ENCODE results near the gene C4orf51.
"Not testable (repeated sequence)": the region's sequence is repeated elsewhere in the genome, so short reads cannot be mapped to it uniquely, and the experiment has no call there.

C4orf51 gene

GRCh38 chr4:145681518-145681917, 1.6 kb downstream of the C4orf51 start:
- no peak for DNase-seq (ENCODE audit: low read depth in 1 of 2, low spot score in 1 of 2)
- TF ChIP-seq JUND (IDR thresholded peaks at IDR 0.05; ENCODE audit: low read depth) = no peak
- in situ Hi-C loops (cut with HindIII; ENCODE audit: low pct_unique_long_range_greater_than_20kb, low sequenced_read_pairs) = no loop called here

DNA sequence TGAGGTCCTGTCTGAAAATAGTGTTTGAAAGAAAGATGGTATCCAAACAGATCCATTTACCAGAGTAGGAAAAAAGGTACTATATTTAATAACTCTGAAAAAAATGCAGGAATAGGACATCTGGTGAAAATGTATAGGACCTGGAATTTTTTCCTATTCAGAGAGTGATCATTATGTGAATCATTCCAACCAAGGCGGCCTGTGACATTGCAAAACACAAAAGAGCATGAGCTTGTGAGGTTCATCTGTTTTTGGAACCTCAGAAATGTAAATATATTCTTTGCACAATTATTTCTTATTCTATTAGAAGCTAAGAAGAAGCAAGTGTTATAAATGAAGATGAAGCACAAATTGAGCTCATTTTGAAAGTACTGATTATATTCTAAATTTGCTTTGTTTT, 2.0 kb downstream of the C4orf51 start:
- in situ Hi-C loops (cut with HindIII; ENCODE audit: low pct_unique_long_range_greater_than_20kb, low sequenced_read_pairs) = no loop called here
- TF ChIP-seq JUND (IDR thresholded peaks at IDR 0.05; ENCODE audit: low read depth) = no peak
- no peak for DNase-seq (ENCODE audit: low read depth in 1 of 2, low spot score in 1 of 2)

DNA sequence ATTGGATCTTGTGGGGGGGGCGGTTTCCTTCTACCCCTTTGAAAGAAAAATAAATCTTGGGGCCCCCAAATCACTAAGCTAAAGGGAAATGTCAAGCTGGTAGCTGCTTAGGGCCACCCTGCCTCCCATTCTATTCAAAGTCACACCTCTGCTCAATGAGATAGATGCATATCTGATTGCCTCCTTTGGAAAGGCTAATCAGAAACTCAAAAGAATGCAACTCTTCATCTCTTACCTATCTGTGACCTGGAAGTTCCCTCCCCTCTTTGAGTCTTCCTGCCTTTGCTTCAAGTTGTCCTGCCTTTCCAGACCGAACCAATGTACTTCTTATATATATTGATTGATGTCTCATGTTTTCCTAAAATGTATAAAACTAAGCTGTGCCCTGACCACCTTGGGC, 7.0 kb downstream of the C4orf51 start:
- TF ChIP-seq JUND (IDR thresholded peaks at IDR 0.05; ENCODE audit: low read depth) = no peak
- DNase-seq (ENCODE audit: low read depth in 1 of 2, low spot score in 1 of 2) = no peak
- in situ Hi-C loops (cut with HindIII; ENCODE audit: low pct_unique_long_range_greater_than_20kb, low sequenced_read_pairs) = no loop called here

DNA sequence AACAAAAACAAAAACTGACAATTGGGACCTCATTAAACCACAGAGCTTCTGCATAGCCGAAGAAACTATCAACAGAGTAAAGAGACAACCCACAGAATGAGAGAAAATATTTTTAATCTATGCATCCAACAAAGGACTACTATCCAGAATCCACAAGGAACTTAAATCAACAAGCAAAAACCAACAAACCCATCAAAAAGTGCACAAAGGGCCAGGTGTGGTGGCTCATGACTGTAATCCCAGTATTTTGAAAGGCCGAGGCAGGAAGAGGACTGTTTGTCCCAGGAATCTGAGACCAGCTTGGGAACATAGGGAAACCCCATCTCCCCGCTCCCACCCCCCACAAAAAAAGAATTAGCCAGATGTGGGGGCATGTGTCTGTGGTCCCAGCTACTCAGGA, 10.7 kb downstream of the C4orf51 start:
- in situ Hi-C loops (cut with HindIII; ENCODE audit: low pct_unique_long_range_greater_than_20kb, low sequenced_read_pairs) = no loop called here
- DNase-seq (ENCODE audit: low read depth in 1 of 2, low spot score in 1 of 2) = no peak
- TF ChIP-seq JUND (IDR thresholded peaks at IDR 0.05; ENCODE audit: low read depth) = no peak

GRCh38 chr4:145691416-145691815, 11.5 kb downstream of the C4orf51 start:
- in situ Hi-C loops (cut with HindIII; ENCODE audit: low pct_unique_long_range_greater_than_20kb, low sequenced_read_pairs); DNase-seq (ENCODE audit: low read depth in 1 of 2, low spot score in 1 of 2): not testable (repeated sequence)

GRCh38 chr4:145694929-145695328, 15.0 kb downstream of the C4orf51 start:
- DNase-seq (ENCODE audit: low read depth in 1 of 2, low spot score in 1 of 2) = no peak
- in situ Hi-C loops (cut with HindIII; ENCODE audit: low pct_unique_long_range_greater_than_20kb, low sequenced_read_pairs) = no loop called here
- TF ChIP-seq JUND (IDR thresholded peaks at IDR 0.05; ENCODE audit: low read depth) = no peak

DNA sequence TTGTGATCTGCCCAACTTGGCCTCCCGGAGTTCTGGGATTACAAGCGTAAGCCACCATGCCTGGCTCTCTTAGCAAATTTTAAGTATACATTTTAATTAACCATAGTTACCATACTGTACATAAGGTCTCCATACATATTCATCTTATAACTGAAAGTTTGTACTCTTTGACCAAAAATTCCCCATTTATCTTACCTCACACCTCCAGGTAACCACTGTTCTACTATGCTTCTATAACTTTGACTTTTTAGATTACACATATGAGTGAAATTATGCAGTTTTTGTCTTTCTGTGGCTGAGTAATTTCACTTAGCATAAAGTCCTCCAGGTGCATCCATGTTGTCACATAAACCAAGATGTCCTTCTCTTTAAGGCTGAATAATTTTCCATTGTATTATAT, 17.4 kb downstream of the C4orf51 start:
- DNase-seq (ENCODE audit: low read depth in 1 of 2, low spot score in 1 of 2) = no peak
- TF ChIP-seq JUND (IDR thresholded peaks at IDR 0.05; ENCODE audit: low read depth) = no peak
- in situ Hi-C loops (cut with HindIII; ENCODE audit: low pct_unique_long_range_greater_than_20kb, low sequenced_read_pairs) = no loop called here

DNA sequence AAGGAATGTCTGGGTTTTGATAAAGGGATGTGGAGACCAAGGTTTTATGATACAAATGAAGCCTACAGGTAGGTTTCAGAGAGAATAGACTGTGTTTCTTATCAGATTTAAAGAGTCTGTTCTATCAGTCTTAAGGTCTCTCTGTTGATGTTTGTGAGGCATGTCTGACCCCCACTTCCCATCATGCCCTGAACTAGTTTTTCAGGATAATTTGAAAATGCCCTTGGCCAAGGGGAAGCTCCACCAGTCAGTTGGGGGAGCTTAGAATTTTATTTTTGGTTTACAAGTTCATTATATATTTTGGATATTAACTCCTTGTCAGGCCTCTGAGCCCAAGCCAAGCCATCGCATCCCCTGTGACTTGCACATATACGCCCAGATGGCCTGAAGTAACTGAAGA, 18.6 kb downstream of the C4orf51 start:
- no peak for DNase-seq (ENCODE audit: low read depth in 1 of 2, low spot score in 1 of 2)
- in situ Hi-C loops (cut with HindIII; ENCODE audit: low pct_unique_long_range_greater_than_20kb, low sequenced_read_pairs) = no loop called here
- TF ChIP-seq JUND (IDR thresholded peaks at IDR 0.05; ENCODE audit: low read depth) = no peak

- TF ChIP-seq JUND (IDR thresholded peaks at IDR 0.05; ENCODE audit: low read depth) = peak; percentile 13; the same call in 1 of the 2 replicates
- in situ Hi-C loops (cut with HindIII; ENCODE audit: low pct_unique_long_range_greater_than_20kb, low sequenced_read_pairs) = no loop called here
- peak; percentile 13 to 92 for DNase-seq (ENCODE audit: low read depth in 1 of 2, low spot score in 1 of 2)
Observed at GRCh38 chr4:145703850-145704497, 24.0 kb downstream of the C4orf51 start.

- DNase-seq (ENCODE audit: low read depth in 1 of 2, low spot score in 1 of 2) = peak in 1 of 2 experiments; percentile 68
- no peak for TF ChIP-seq JUND (IDR thresholded peaks at IDR 0.05; ENCODE audit: low read depth)
- in situ Hi-C loops (cut with HindIII; ENCODE audit: low pct_unique_long_range_greater_than_20kb, low sequenced_read_pairs) = no loop called here
Observed at GRCh38 chr4:145709336-145709735, 29.4 kb downstream of the C4orf51 start.

- TF ChIP-seq JUND (IDR thresholded peaks at IDR 0.05; ENCODE audit: low read depth) = no peak
- DNase-seq (ENCODE audit: low read depth in 1 of 2, low spot score in 1 of 2) = no peak
- in situ Hi-C loops (cut with HindIII; ENCODE audit: low pct_unique_long_range_greater_than_20kb, low sequenced_read_pairs) = no loop called here
Observed at GRCh38 chr4:145709843-145710242, 29.9 kb downstream of the C4orf51 start.

DNA sequence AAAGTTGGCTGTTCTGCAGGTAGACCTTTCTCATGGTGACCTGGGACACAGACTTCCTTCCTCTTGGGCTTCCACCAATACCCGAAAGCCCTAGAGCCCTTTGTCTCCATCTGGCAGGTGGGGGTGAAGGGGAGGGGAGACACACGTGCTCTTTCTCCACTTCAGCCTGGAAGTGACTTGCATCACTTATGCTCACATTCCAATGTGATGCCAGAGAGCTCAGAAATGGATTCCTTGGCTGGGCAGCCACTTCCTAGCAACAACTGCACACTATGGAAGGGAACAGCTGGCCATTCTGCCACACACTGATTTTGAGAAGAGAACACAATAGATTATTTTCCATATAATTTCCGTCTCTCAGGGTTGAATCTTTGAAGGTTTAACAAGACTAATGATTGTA, 36.3 kb downstream of the C4orf51 start:
- DNase-seq (ENCODE audit: low read depth in 1 of 2, low spot score in 1 of 2) = no peak
- in situ Hi-C loops (cut with HindIII; ENCODE audit: low pct_unique_long_range_greater_than_20kb, low sequenced_read_pairs) = no loop called here
- TF ChIP-seq JUND (IDR thresholded peaks at IDR 0.05; ENCODE audit: low read depth) = no peak

DNA sequence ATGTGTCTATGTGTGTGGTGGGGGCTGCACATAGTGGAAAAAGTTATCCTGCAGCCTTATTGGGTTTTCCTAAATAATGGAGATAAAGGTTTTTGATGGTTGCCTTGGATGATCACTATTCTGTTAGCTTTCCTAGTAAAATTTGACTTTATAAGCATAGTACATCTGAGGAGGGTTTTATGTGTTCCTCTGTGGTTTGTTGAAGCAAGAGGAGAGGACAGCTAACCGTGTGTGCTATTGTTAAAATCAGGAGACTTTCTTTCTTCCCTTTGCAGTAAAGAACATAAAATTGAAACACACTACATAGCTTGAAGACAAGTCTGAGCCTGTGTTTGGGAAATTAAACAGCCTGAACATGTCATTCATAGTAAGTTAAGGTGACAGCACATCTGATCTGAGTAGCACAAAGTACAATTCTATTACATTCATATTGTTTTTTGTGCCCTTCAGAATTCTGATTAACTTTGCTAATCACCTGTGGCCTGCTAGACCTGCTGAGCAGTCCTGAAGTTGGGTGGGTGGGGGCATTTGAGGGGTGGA, 36.8 kb downstream of the C4orf51 start:
- TF ChIP-seq JUND (IDR thresholded peaks at IDR 0.05; ENCODE audit: low read depth) = no peak
- in situ Hi-C loops (cut with HindIII; ENCODE audit: low pct_unique_long_range_greater_than_20kb, low sequenced_read_pairs) = no loop called here
- DNase-seq (ENCODE audit: low read depth in 1 of 2, low spot score in 1 of 2) = no peak

All from T47D (cell line).